OCI-LY1 (cell line): ENCODE results near the gene RRH.

Source experiments
- EZH2 ChIP-seq: fragments of 200-600 bp; sonication (generic), shearing (Covaris generic); IDR thresholded peaks from 2 replicates; pipeline ENCODE4 v1.8.0; 2017; ENCODE audit warnings: borderline replicate concordance, mixed run types, mild to moderate bottlenecking, antibody characterized with exemption, low read length, moderate library complexity, mixed read lengths
- TF ChIP-seq, protein P1 (sequence below): fragments of 200-600 bp; sonication (generic), shearing (Covaris generic); IDR thresholded peaks from 2 replicates; pipeline ENCODE4 v1.5.1; 2017; ENCODE audit warnings: mild to moderate bottlenecking, antibody characterized with exemption, low read length, moderate library complexity, mixed read lengths

DNA sequence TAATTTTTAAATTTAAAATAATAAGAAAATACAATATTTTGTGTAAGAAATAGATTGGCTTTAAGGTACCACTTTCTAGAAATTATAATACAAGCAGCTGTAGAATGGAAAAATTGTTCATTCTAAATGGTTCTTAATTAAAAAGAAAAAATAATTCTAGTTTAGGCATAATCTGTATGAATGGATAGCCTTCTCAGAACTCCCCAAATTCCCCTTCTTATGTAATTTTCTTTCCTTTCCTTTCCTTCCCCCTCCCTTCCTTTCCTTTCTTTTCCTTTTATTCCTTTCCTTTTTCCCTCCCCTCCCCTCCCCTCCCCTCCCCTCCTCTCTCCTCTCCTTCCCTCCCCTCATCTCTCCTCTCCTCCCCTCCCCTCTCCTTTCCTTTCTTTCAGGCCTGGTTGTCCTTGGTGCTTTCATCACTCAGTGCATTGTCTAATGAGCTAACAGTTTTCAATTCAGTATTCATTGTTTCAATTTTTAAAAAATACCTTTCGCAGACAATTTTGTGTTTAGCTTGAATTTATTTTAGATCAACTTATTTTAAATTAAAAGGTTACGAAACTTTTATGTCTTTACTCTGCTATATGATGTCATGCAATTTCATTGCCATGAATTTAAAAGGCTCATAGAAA lies 49.0 kb downstream of the RRH start:
- TF ChIP-seq, protein P1, sequence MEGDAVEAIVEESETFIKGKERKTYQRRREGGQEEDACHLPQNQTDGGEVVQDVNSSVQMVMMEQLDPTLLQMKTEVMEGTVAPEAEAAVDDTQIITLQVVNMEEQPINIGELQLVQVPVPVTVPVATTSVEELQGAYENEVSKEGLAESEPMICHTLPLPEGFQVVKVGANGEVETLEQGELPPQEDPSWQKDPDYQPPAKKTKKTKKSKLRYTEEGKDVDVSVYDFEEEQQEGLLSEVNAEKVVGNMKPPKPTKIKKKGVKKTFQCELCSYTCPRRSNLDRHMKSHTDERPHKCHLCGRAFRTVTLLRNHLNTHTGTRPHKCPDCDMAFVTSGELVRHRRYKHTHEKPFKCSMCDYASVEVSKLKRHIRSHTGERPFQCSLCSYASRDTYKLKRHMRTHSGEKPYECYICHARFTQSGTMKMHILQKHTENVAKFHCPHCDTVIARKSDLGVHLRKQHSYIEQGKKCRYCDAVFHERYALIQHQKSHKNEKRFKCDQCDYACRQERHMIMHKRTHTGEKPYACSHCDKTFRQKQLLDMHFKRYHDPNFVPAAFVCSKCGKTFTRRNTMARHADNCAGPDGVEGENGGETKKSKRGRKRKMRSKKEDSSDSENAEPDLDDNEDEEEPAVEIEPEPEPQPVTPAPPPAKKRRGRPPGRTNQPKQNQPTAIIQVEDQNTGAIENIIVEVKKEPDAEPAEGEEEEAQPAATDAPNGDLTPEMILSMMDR: no peak
- no peak for TF ChIP-seq EZH2
